ENCODE measurements around the gene TTYH3.

The TTYH3 gene

DNA sequence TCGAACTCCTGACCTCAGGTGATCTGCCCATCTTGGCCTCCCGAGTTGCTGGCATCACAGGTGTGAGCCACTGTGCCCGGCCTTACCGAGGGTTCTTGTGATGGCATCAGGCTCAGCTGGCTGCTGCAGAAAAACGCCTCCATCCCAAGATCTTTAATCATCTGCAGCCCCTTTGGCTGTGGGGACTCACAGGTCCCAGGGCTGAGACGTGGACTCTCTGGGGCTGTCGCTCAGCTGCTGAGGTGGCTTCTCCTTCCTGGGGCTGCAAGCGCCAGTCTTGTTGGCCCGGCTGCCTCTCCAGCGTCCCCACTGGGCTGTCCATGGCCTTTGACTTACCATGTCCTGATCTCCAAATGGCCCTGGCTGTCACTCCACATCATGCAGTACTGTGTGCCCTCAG lies 76.3 kb downstream of the TTYH3 start:
- TF ChIP-seq, protein P1, sequence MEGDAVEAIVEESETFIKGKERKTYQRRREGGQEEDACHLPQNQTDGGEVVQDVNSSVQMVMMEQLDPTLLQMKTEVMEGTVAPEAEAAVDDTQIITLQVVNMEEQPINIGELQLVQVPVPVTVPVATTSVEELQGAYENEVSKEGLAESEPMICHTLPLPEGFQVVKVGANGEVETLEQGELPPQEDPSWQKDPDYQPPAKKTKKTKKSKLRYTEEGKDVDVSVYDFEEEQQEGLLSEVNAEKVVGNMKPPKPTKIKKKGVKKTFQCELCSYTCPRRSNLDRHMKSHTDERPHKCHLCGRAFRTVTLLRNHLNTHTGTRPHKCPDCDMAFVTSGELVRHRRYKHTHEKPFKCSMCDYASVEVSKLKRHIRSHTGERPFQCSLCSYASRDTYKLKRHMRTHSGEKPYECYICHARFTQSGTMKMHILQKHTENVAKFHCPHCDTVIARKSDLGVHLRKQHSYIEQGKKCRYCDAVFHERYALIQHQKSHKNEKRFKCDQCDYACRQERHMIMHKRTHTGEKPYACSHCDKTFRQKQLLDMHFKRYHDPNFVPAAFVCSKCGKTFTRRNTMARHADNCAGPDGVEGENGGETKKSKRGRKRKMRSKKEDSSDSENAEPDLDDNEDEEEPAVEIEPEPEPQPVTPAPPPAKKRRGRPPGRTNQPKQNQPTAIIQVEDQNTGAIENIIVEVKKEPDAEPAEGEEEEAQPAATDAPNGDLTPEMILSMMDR (IDR thresholded peaks at IDR 0.05; ENCODE audit: unreplicated experiment in 3 of 3): no peak
- Mint-ChIP-seq H3K36me3 (ENCODE audit: low read depth) (no peaks in the 10 kb centered on the region), H3K4me1 (peaks cover 10% of the 10 kb centered on the region), H3K27me3 (ENCODE audit: low read depth) (peaks cover 18% of the 10 kb centered on the region), H3K27ac (no peak overlapping the region), H3K4me3 (no peak overlapping the region), H3K9me3 (no peaks in the 10 kb centered on the region)

DNA sequence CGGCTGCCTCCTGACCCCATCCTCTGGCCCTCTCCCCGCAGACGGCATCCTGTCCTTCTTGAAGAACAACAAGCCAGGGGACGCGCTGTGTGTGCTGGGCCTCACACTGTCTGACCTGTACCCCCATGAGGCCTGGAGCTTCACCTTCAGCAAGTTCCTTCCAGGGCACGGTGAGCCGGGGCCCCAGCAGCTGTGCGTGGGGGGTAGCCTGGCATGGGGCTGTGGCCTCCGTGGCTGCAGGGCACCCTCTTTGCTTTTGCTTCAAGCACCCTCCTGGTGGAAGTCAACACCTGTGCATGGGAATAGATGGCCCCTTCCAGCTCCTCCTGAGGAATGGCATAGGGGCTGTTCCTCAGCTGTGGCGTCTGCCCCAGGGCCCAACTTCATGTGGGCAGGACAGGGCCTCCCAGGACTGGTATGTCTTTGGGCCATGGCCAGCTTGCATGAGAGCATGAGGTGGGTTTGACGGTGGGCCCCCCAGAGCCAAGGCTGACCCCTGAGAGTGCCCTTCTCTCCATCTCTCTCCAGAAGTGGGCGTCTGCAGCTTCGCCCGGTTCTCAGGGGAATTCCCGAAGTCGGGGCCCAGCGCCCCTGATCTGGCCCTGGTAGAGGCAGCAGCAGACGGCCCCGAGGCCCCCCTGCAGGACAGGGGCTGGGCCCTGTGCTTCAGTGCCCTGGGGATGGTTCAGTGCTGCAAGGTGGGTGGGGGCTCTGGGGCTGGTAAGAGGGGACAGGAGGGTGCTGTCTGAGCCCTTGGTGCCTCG lies 76.9 kb downstream of the TTYH3 start:
- peaks cover 5% of the 10 kb centered on the region for H3K36me3 Mint-ChIP-seq (ENCODE audit: low read depth)
- peaks cover 18% of the 10 kb centered on the region for H3K27me3 Mint-ChIP-seq (ENCODE audit: low read depth)
- TF ChIP-seq, protein P1 (IDR thresholded peaks at IDR 0.05; ENCODE audit: unreplicated experiment in 3 of 3): no peak
- H3K4me1 Mint-ChIP-seq: peaks cover 17% of the 10 kb centered on the region
- H3K4me3 Mint-ChIP-seq: no peak overlapping the region
- no peaks in the 10 kb centered on the region for H3K9me3 Mint-ChIP-seq
- no peak overlapping the region for H3K27ac Mint-ChIP-seq

DNA sequence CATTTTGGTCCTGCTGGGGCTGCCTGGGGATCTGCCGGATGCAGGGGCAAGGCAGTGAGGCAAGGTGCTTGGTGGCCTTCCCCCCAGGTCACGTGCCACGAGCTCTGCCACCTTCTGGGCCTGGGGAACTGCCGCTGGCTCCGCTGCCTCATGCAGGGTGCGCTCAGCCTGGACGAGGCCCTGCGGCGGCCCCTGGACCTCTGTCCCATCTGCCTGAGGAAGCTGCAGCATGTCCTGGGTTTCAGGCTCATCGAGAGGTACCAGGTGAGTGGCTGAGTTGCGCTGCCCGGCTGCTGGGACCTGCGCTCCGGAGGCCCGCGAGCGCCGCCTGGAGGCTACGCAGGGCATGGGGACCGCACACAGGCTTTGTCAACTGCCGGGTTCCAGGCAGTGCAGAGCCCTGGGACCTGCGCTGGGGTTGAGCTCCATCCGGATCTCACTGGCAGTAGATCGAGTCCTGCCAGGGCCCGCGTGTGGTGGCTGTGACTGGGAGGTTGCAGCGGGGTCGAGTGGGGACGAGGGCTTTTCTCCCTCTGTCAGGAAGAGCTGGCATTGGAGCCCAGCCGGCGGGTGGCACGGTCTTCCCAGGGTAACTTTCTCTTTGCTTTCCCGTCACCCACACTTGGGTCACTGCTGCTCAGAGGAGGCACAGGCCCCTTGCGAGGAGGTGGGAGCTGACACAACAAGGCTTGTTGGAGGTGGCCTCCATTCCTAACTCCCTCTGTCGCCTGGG lies 77.9 kb downstream of the TTYH3 start:
- Mint-ChIP-seq H3K4me1 (peaks cover 27% of the 10 kb centered on the region), H3K9me3 (no peaks in the 10 kb centered on the region), H3K27me3 (ENCODE audit: low read depth) (peaks cover 18% of the 10 kb centered on the region), H3K36me3 (ENCODE audit: low read depth) (peaks cover 15% of the 10 kb centered on the region), H3K27ac (no peak overlapping the region), H3K4me3 (no peak overlapping the region)
- TF ChIP-seq, protein P1 (IDR thresholded peaks at IDR 0.05; ENCODE audit: unreplicated experiment in 3 of 3): peak; percentile 91 to 94 (median 92)

DNA sequence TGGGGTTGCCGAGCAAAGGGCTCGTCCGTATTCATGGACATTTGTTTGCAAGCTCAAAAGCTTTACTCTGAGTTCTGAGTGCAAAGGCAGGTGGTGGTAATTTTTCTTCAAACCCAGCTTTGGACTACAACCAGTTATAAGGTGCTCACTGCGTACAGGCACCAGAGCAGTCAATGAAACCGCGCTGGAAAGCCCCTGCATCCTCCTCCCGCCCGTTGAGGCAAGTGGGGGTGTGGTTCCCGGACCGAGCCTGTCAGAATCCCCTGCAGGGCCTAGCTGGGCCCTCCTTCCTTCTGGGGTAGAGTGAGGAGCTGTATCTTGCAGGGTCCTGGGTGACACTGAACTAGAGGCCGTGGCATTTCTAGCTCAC lies 78.5 kb downstream of the TTYH3 start:
- Mint-ChIP-seq H3K27me3 (ENCODE audit: low read depth) (peaks cover 15% of the 10 kb centered on the region), H3K4me1 (peaks cover 30% of the 10 kb centered on the region), H3K9me3 (no peaks in the 10 kb centered on the region), H3K4me3 (no peak overlapping the region), H3K36me3 (ENCODE audit: low read depth) (peaks cover 17% of the 10 kb centered on the region), H3K27ac (no peak overlapping the region)
- TF ChIP-seq, protein P1 (IDR thresholded peaks at IDR 0.05; ENCODE audit: unreplicated experiment in 3 of 3): no peak

DNA sequence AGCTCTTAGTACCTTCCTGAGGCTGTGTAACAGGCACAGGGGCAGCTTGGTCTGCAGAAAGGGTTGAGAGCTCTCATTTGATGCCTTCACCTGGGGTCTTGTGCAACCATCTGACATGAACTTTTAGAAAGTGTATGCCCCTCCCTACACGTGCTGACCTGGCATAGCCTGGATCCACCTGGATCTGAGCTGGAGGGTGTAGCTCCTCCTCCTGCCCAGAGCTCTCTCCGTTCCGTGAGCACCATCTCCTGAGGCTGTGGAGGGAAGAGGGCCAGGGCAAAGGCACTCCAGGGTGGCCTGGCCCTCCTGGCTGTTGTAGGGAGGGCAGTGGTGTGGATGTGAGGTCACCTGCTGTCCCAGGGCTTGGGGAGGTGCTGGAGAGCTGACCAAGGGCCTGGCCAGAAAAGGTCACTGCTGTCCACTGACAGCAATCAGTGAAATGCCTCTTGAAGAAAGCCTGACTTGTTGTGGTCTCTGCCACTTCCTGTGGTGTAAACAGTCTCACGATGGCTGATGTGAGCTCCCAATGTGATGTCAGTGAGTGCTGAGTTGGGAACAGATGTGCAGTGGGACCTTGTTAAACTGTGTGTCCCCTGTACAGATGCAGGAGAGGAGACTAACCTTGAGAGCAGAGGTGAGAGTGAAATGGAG lies 79.2 kb downstream of the TTYH3 start:
- Mint-ChIP-seq H3K27ac (no peak overlapping the region), H3K4me1 (peaks cover 36% of the 10 kb centered on the region), H3K27me3 (ENCODE audit: low read depth) (peaks cover 13% of the 10 kb centered on the region), H3K4me3 (peak overlapping the region in 1 of 3 experiments; percentile 19), H3K36me3 (ENCODE audit: low read depth) (peaks cover 17% of the 10 kb centered on the region), H3K9me3 (no peaks in the 10 kb centered on the region)
- TF ChIP-seq, protein P1 (IDR thresholded peaks at IDR 0.05; ENCODE audit: unreplicated experiment in 3 of 3): no peak
